HG03060 (cell line): ENCODE data around the gene MATCAP1.

Source experiments
- ATAC-seq: cut with Tn5 transposase; IDR thresholded peaks from one replicate; pipeline ENCODE4 v1.9.1; 2021; ENCODE audit warnings: low read depth, moderate number of reproducible peaks; ENCODE audit not compliant: unreplicated experiment

Gene MATCAP1

GRCh38 chr16:67191995-67192681, 8.4 kb upstream of the MATCAP1 start, which contains the start of gene E2F4:
Gene E2F4, plus strand, starts transcription at chr16:67192155. Its CDS starts 73 bp downstream, at chr16:67192228.
- peak; percentile 61 for ATAC-seq

DNA sequence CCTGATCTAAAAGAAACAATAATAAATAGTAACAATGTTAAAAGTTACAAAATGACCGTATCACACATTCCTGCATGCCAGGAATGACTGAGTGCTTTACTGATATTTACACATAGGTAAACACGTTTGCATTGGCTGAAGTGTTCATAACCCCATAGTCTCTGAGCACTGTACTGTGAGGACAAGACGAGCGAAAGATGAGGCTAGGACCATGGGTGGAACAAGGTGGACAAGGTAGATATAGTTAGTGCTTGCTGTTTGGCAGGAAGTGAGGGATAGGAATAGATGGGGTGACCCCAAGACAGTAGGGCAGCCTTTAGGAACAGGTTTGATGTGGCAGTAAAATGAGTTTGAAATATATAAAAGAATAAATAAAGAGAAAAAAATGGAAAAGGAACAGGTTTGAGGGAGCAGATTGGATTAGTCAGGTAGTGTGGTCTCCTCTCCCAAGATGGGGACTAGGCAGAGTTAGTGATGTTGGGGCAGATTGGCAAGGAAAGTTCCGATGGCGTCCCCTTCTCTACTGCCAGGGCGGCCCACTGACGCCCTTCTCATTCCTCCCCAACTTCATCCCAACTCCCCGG, 7.7 kb upstream of the MATCAP1 start:
- no peak for ATAC-seq

- no peak for ATAC-seq
Measured at GRCh38 chr16:67190448-67191399, 7.0 kb upstream of the MATCAP1 start.

GRCh38 chr16:67190041-67190440, 6.3 kb upstream of the MATCAP1 start, which contains the start of gene EXOC3L1:
Gene EXOC3L1, minus strand, starts transcription at chr16:67190136. Its CDS starts 460 bp downstream, at chr16:67189676.
- ATAC-seq = no peak

DNA sequence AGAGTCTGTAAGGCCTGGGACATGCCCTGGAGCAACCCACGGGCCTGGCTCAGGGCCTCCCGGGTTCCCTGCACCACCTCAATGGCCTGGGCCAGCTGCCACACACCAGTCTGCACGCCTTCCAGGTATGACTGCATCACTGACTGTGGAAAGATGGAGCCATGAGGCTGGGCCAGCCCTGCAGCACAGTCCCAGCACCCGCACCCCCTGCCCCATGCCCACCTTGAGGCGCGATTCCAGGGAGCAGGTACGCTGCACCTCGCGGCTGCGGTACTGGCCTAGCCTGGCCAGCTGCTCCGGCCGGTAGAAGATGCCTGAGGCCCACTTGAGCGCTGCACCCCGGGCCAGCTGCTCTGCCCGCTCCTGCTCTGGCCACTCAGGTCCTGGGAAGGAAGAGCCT, 5.0 kb upstream of the MATCAP1 start:
- no peak for ATAC-seq

GRCh38 chr16:67188323-67188722, 4.6 kb upstream of the MATCAP1 start:
- no peak for ATAC-seq

DNA sequence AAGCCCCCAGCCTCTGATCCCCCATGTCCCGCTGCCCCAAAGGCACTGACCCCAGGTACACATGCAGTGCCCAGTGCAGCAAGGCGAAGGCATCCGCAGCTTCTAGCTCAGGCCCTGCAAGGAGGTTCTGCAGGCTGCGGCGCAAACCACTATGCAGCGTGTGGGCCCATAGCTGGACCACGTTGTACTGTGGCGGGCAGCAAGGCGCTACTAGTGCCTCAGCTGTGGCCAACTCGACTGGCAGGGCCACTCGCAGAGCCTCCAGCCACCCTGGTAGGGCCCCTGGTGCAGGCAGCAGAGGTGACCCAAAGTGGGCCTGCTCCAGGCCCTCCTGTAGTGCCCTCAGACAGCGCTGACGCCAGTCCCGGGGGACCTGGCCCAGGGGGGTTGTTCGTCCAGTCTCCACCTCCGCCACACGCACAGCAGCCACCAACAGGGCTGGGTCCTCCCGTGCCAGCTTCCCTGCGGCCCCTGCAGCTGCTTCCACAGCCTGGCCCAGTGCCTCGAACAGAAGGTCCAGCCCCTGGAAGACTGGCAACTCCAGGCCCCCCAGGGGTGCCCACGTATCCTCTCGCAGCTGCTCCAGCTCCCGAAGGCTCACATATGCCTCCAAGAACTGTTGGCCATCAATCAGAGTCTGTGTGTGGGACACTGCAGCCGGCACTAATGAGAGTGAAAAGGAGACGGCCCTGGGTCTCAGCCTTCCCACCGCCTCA, 3.6 kb upstream of the MATCAP1 start:
- ATAC-seq = no peak

DNA sequence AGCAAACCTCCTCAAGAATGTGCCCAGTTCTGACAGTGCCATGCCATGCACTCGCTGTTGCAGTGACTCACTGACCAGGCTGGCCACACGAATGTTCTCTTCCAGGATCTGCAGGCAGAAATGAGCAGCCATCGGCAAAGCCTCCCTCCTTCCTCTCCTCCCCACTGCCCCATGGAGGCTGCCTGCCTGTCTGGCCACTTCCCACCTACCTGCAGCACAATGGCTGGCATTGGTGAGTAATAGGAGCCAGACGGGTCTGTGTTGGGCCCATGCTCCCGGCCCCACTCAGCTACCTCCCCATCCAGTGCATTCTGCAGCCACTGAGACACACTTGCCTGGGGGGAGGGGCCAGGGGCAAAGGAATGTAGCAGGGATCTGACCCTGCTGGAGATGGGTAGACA, 2.8 kb upstream of the MATCAP1 start:
- ATAC-seq = no peak

GRCh38 chr16:67185651-67186134, 1.9 kb upstream of the MATCAP1 start:
- no peak for ATAC-seq

- no peak for ATAC-seq
Measured at GRCh38 chr16:67184995-67185650, 1.4 kb upstream of the MATCAP1 start.

DNA sequence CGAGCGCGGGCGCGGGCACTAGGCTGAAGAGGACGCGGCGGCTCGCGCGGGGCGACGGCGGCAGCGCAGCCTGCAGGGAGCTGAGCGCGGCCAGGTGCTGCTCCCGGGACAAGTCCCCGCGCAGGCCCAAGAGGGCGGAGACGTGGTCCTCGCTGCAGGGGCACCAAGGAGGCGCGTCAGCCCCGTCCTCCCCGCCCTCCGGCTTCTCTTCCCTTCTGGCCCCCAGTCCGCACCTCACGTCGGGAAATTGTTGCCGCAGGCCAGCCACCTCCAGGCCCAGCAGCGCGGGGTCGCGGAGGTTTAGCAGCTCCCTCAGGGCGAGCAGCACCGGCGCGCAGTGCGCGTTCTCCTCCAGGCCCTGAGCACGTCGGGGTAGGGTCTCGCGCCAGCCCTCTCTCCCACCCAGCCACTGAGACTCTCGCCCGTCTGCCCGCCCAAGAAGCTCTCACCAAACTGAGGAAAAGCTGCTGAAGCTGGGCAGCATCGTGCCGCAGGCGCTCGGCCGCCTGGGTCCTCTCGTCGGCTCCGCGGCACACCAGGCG, 761 bp upstream of the MATCAP1 start:
- ATAC-seq = no peak

DNA sequence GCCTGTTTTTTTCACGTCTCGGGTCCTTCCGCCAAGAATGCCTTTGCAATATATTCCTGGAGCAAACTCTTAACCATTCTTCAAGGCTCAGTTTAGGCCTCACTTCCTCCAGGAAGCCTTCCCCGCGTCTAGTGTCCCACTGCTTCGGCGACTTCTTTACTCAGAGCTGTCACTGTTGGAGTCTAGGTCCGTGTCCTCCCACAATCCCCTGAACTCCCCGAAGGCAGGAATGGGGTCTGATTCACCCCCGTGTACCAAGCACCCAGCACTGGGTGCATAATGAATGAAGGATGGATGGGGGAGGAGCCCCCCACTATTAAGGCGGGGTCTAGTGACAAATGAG, 508 bp downstream of the MATCAP1 start:
- ATAC-seq = no peak

DNA sequence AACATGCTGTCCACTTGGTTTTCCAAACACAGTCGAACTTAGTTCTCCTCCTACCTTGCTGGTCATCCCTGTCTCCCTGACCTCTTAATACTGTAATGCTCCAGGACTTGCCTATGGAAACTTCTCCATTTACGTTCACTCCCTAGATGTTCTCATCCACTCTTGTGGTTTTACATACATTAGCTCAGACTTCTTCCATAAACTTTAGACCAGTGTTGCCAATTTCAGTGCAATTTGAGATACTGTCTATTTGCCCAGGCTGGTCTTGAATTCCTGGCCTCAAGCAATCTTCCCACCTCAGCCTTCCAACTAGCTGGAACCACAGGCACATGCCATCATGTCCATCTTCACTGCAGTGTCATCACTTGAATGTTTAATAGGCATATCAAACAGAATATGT, 1.5 kb downstream of the MATCAP1 start:
- no peak for ATAC-seq

DNA sequence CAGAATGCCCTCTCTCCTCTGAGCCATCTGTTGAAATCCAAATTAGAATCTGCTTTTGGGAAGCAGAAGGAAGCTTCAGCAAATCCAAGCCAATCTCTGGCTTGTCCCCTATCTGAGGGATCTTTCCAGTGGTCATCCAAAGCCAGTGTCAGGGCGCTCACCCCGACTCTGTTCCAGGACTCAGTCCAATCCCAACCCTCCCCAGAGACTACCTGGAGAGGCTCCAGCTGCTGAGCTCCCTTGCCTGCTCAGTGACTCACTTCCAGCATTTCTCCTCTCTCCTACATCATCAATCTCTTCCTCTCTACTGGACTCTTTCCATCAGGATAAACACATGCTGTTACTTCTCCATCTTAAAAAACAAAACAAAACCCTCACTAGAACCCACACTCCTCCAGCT, 2.4 kb downstream of the MATCAP1 start:
- no peak for ATAC-seq

DNA sequence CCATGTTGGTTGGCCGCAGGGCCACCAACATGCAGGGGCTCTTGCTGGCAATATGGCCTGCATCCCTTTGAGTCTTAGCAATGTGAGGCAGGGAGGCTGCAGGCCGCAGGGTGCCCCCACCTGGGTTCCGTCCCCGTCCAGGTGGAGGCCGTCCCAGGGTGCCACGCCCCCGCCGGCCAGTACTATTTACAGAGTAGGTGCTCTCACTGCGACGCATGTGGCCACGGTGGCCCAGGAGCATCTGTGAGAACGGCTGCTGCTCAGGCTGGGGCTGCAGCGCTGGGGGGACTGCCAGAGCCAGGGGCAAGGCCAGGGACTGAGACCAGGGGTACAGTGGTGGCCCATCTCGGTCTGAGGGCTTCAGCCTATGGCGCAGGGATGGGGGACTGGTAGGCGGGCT, 3.6 kb downstream of the MATCAP1 start:
- ATAC-seq = no peak

- ATAC-seq = no peak
Measured at GRCh38 chr16:67179421-67180080, 4.2 kb downstream of the MATCAP1 start.

DNA sequence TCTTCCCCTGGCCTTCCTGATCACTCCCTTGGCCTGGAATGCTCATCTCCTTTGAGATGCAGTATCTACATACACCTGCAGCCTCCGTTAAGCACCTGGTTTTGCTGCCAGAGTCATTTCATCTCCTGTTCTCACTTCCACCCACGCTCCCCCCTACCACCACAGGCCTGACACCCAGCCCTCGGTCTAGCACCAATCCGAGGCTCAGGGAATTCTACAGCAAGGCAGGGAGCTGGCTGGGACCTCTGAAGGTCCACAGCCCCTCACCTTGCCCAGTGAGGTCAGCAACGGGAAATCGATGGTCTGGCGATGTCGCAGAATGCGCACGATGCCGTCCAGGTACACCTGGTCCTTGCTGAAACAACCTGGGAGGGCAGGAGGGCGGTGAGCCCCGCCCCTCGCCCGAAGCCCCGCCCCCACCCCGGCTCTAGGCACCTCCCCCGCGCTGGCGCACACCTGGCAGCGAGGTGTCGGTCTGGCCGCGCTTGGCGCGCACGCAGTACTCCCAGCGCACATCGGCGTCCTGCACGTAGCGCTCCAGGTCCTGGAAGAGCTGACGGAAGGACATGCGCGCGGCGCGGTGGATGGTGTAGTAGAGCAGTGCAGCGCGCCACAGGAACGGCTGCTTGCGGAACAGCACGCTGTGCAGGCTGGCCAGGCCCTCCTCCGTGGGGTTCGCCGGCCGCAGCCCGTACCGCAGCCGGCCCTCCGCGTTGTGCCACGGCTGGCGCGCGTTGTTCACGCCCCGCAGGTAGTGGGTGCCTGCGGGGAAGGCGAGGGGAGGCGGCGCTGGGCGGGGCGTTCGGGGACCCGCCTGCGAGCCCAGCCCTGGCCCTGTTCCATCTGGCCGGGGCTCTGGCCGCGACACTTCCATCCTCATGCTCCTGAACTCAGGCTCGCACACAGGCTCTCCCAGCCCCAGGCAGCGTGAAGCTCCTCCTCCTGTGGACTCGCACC, 5.7 kb downstream of the MATCAP1 start:
- no peak for ATAC-seq

GRCh38 chr16:67176662-67177061, 7.1 kb downstream of the MATCAP1 start:
- ATAC-seq = no peak
